Ovary (tissue), 9 donors: ENCODE data around the gene TCF25. TPM values are rescaled to one million over a fixed set of nuclear protein-coding genes. Genes with fewer than 3 reads are reported as not detected.
"Not testable (repeated sequence)": the region's sequence is repeated elsewhere in the genome, so short reads cannot be mapped to it uniquely, and the experiment has no call there.

Experiments
- DNase-seq, 5 donors: peaks; one replicate each; pipeline ENCODE4 v3.0.0-alpha.2; 2019 to 2020
- H3K27ac ChIP-seq, 2 donors: fragments of 200-600 bp; one replicate each; pipeline versions ENCODE4 v1.5.1 to v1.8.0; 2019 to 2022
- H3K27me3 ChIP-seq: fragments of 200-600 bp; one replicate; pipeline ENCODE4 v1.8.0; 2022
- H3K36me3 ChIP-seq: fragments of 200-600 bp; sonication (generic); one replicate; pipeline ENCODE4 v1.5.1; 2019
- H3K4me1 ChIP-seq: one replicate; pipeline ENCODE4 v1.8.1; 2013; ENCODE audit warnings: mild to moderate bottlenecking, moderate library complexity; ENCODE audit not compliant: insufficient read depth
- H3K4me3 ChIP-seq: fragments of 200-600 bp; sonication (generic); one replicate; pipeline ENCODE4 v1.5.1; 2017
- H3K9me3 ChIP-seq, 2 donors: fragments of 200-600 bp in 1 of 2; sonication (generic) in 1 of 2; one replicate each; pipeline versions ENCODE4 v1.5.1 to v1.8.1; 2013 to 2019; ENCODE audit warnings: mild to moderate bottlenecking in 1 of 2, moderate library complexity in 1 of 2
- CTCF ChIP-seq, 3 donors: fragments of 450-650 bp in 2 of 3; fragments of 200-600 bp in 1 of 3; IDR thresholded peaks; one replicate each; pipeline versions ENCODE4 v1.5.1 to v1.8.0; 2016 to 2022; ENCODE audit warnings: antibody characterized with exemption in 3 of 3, mild to moderate bottlenecking in 1 of 3
- EP300 ChIP-seq: sonication (generic); formaldehyde crosslinking; IDR thresholded peaks from one replicate; pipeline ENCODE4 v1.6.1; 2017; ENCODE audit warnings: antibody characterized with exemption
- POLR2A ChIP-seq: fragments of 450-650 bp; IDR thresholded peaks from one replicate; pipeline ENCODE4 v1.6.1; 2017; ENCODE audit warnings: antibody characterized with exemption, mild to moderate bottlenecking, moderate library complexity
- WGBS, 3 donors: extraction: QIAGEN DNeasy Blood & Tissue Kit in 1 of 3; methylation state at CpG; one replicate each; pipeline versions ENCODE4 v1.1.5 to v1.1.7; 2013 to 2017; 5-methylcytosine and 5-hydroxymethylcytosine counted together
- intact Hi-C, 4 donors: fragments of 100-400 bp; cut with DNase I; formaldehyde crosslinking; loops; one replicate each; pipeline versions ENCODE4 v1.11.0 to v1.15.1; 2022 to 2023
- polyA plus RNA-seq, 2 donors: library from polyadenylated mRNA; stranded (reverse); fragments of 200-250 nt in 1 of 2; fragments of 350-450 nt in 1 of 2; fragmentation: Illumina TruSeq in 1 of 2; extraction: RNeasy Lipid Tissue Mini Kit (QIAGEN cat#74804) in 1 of 2; gene quantifications; one replicate each; pipeline ENCODE4 v1.2.3, GENCODE V29; 2013 to 2014
- total RNA-seq, 7 donors: library from RNA; depleted of rRNA in 2 of 7; stranded (reverse); fragments of >200 nt in 2 of 7; fragmentation: NEBNext Ultra II Directional in 3 of 7; extraction: Animal tissue kit (Norgen Biotek cat#: 25700) in 3 of 7; gene quantifications; one replicate each; pipeline versions ENCODE4 v1.1.0 to v1.2.4, GENCODE V29; 2016 to 2023
- donor health status: DM: no; HTN: no; CAD: no; lungs with moderate emphysema.
- donor health status: DM: no; HTN: no; CAD: no.
- donor health status: Bipolar disorder and iron deficiency.
- donor health status: DM: yes; HTN: yes; CAD: no.
- donor health status: DM: no; HTN: no; CAD: no.
- donor health status: DM: yes; HTN: yes; CAD: no.

TCF25 gene
- total and polyA plus RNA-seq, 9 donors: 122 to 210 (median 185) TPM

- TF ChIP-seq CTCF (IDR thresholded peaks at IDR 0.05) (no peak), POLR2A (no peak), EP300 (no peak)
- peak within 1 kb of the TSS in 1 of 2 donors; percentile 41 for H3K27ac ChIP-seq
- peaks cover 8% of the 10 kb centered on the region for H3K4me1 ChIP-seq
- WGBS, 3 donors: 0 to 1% (median 1%) methylated on average over 27 to 82 of the region's 98 CpGs
- H3K9me3 ChIP-seq: no peaks in the 10 kb centered on the region
- DNase-seq: peak; percentile 66 to 89 (median 83)
- intact Hi-C loops: no loop called here
- H3K4me3 ChIP-seq: peak within 1 kb of the TSS; percentile 43
- H3K27me3 ChIP-seq: no peaks in the 10 kb centered on the region
- no peaks in the 10 kb centered on the region for H3K36me3 ChIP-seq
These were observed 45.1 kb upstream of the TCF25 start, which contains the start of gene SPIRE2 for GRCh38 chr16:89828199-89828869. Gene SPIRE2, plus strand, starts transcription at chr16:89828475. Its CDS starts 76 bp downstream, at chr16:89828551.

GRCh38 chr16:89828870-89829629 is 44.3 kb upstream of the TCF25 start:
- intact Hi-C loops: no loop called here
- H3K4me3 ChIP-seq: peak overlapping the region; percentile 33

GRCh38 chr16:89829630-89830437 is 43.6 kb upstream of the TCF25 start:
- no peak for TF ChIP-seq POLR2A
- no peak for TF ChIP-seq CTCF (IDR thresholded peaks at IDR 0.05)
- no peak for TF ChIP-seq EP300
- H3K4me1 ChIP-seq: peaks cover 8% of the 10 kb centered on the region
- H3K4me3 ChIP-seq: no peak overlapping the region
- intact Hi-C loops: no loop called here
- H3K27ac ChIP-seq: no peak overlapping the region
- whole genome bisulfite sequencing, 3 donors: 75 to 85% (median 83%) methylated on average over 17 of the region's 17 CpGs
- H3K27me3 ChIP-seq: no peaks in the 10 kb centered on the region
- no peak for DNase-seq
- no peaks in the 10 kb centered on the region for H3K9me3 ChIP-seq
- H3K36me3 ChIP-seq: no peaks in the 10 kb centered on the region

More at GRCh38 chr16:89828870-89829629, 44.3 kb upstream of the TCF25 start:
- Histone ChIP-seq H3K27me3 (no peaks in the 10 kb centered on the region), H3K4me1 (peaks cover 8% of the 10 kb centered on the region), H3K36me3 (no peaks in the 10 kb centered on the region), H3K9me3 (no peaks in the 10 kb centered on the region), H3K27ac (no peak overlapping the region)
- WGBS, 3 donors: 11% methylated on average over 26 of the region's 26 CpGs
- TF ChIP-seq CTCF (IDR thresholded peaks at IDR 0.05): no peak
- TF ChIP-seq POLR2A: no peak
- no peak for TF ChIP-seq EP300
- DNase-seq: peak in 1 of 5 donors; percentile 33

- TF ChIP-seq EP300 (no peak), CTCF (IDR thresholded peaks at IDR 0.05) (no peak), POLR2A (no peak)
- Histone ChIP-seq H3K4me1 (peaks cover 8% of the 10 kb centered on the region), H3K9me3 (no peaks in the 10 kb centered on the region), H3K27me3 (no peaks in the 10 kb centered on the region), H3K4me3 (no peak overlapping the region), H3K36me3 (no peaks in the 10 kb centered on the region), H3K27ac (no peak overlapping the region)
- 91 to 94% (median 93%) methylated on average over 25 of the region's 25 CpGs for WGBS, 3 donors
- no peak for DNase-seq
- intact Hi-C loops: no loop called here
These were observed 41.5 kb upstream of the TCF25 start for GRCh38 chr16:89831810-89832328.

- H3K4me1 ChIP-seq, H3K36me3 ChIP-seq, intact Hi-C loops, DNase-seq, H3K27me3 ChIP-seq, H3K9me3 ChIP-seq, H3K27ac ChIP-seq, H3K4me3 ChIP-seq: not testable (repeated sequence)
- 92 to 98% (median 95%) methylated on average over 39 of the region's 39 CpGs for WGBS, 3 donors
These were observed 39.6 kb upstream of the TCF25 start for GRCh38 chr16:89833664-89834363.

- H3K27me3 ChIP-seq, DNase-seq, H3K4me3 ChIP-seq, intact Hi-C loops, H3K36me3 ChIP-seq, H3K27ac ChIP-seq, H3K9me3 ChIP-seq, H3K4me1 ChIP-seq: not testable (repeated sequence)
- 96 to 98% (median 97%) methylated on average over 42 of the region's 42 CpGs for WGBS, 3 donors
These were observed 38.5 kb upstream of the TCF25 start for GRCh38 chr16:89834813-89835363.
